PC-9 (cell line): ENCODE data around the gene DLAT. TPM values are rescaled to one million over a fixed set of nuclear protein-coding genes. Genes with fewer than 3 reads are reported as not detected.

ENCODE experiments used
- Bru-seq: library from RNA; stranded (reverse); fragments of 400-500 nt; gene quantifications from one replicate; lab custom pipeline; 2021; lab: Mats Ljungman, UMichigan
- BruChase-seq, 2 experiments: library from RNA; stranded (reverse); fragments of 400-500 nt; gene quantifications; one replicate each; lab custom pipeline; 2021; lab: Mats Ljungman, UMichigan
- BruUV-seq: library from RNA; stranded (reverse); fragments of 400-500 nt; replicated peaks from 2 replicates; lab custom pipeline; 2021; lab: Mats Ljungman, UMichigan
- CTCF ChIA-PET: fragments of 300-600 bp; sonication (Branson Sonifier 250); formaldehyde crosslinking; loops from one replicate; lab custom pipeline; 2022; ENCODE audit warnings: antibody characterized with exemption; lab: Charles Lee
- POLR2A ChIA-PET: fragments of 300-600 bp; sonication (Branson Sonifier 250); formaldehyde crosslinking; loops from one replicate; lab custom pipeline; 2022; ENCODE audit warnings: antibody characterized with exemption; ENCODE audit not compliant: unreplicated experiment; lab: Charles Lee
- DNase-seq, 2 experiments: peaks; one replicate each; pipeline versions ENCODE4 v3.0.0 to v3.0.0-alpha.2; 2015 to 2022; ENCODE audit warnings: mixed read lengths in 1 of 2
- H2AFZ ChIP-seq: fragments of 200-600 bp; sonication (generic); 2 replicates; pipeline ENCODE4 v1.8.1; 2017; ENCODE audit warnings: antibody characterized with exemption
- H3F3A ChIP-seq: fragments of 200-600 bp; sonication (generic); 2 replicates; pipeline ENCODE4 v1.8.1; 2017; ENCODE audit warnings: antibody characterized with exemption, mild to moderate bottlenecking, low read depth; ENCODE audit not compliant: insufficient read depth
- H3K27ac ChIP-seq: fragments of 200-600 bp; sonication (generic); 2 replicates; pipeline ENCODE4 v1.6.1; 2016; ENCODE audit warnings: mixed run types
- H3K27me3 ChIP-seq: fragments of 200-600 bp; sonication (generic); 2 replicates; pipeline ENCODE4 v1.6.1; 2016; ENCODE audit warnings: low read depth, mixed run types; ENCODE audit not compliant: insufficient read depth
- H3K36me3 ChIP-seq: fragments of 200-600 bp; sonication (generic); 2 replicates; pipeline ENCODE4 v1.6.1; 2016; ENCODE audit warnings: low read depth, mixed run types
- H3K4me1 ChIP-seq: fragments of 200-600 bp; sonication (generic); replicated peaks from 2 replicates; pipeline ENCODE4 v1.6.1; 2016; ENCODE audit warnings: mixed run types; ENCODE audit not compliant: insufficient read depth
- H3K4me2 ChIP-seq: fragments of 200-600 bp; sonication (generic); 2 replicates; pipeline ENCODE4 v1.6.1; 2017; ENCODE audit warnings: mixed run types
- H3K4me3 ChIP-seq: fragments of 200-600 bp; sonication (generic); 2 replicates; pipeline ENCODE4 v1.6.1; 2016; ENCODE audit warnings: mixed run types
- H3K79me2 ChIP-seq: fragments of 200-600 bp; sonication (generic); 2 replicates; pipeline ENCODE4 v1.6.1; 2017; ENCODE audit warnings: low read depth, mixed run types
- H3K9me2 ChIP-seq: fragments of 200-600 bp; sonication (generic); 2 replicates; pipeline ENCODE4 v1.8.1; 2017; ENCODE audit warnings: mild to moderate bottlenecking; ENCODE audit not compliant: insufficient read depth
- H3K9me3 ChIP-seq: fragments of 200-600 bp; sonication (generic); 2 replicates; pipeline ENCODE4 v1.8.1; 2016; ENCODE audit warnings: low read depth; ENCODE audit not compliant: insufficient read depth
- H4K20me1 ChIP-seq: fragments of 200-600 bp; sonication (generic); 2 replicates; pipeline ENCODE4 v1.8.1; 2017; ENCODE audit not compliant: insufficient read depth
- EZH2 ChIP-seq: fragments of 200-600 bp; sonication (generic); IDR thresholded peaks from 2 replicates; pipeline ENCODE4 v1.8.0; 2017; ENCODE audit warnings: antibody characterized with exemption, low read depth
- intact Hi-C: fragments of 100-400 bp; cut with micrococcal nuclease; formaldehyde crosslinking; loops from one replicate; pipeline ENCODE4 v1.10.0; 2022; ENCODE audit not compliant: unreplicated experiment
- long read RNA-seq: library from polyadenylated mRNA; stranded (forward); transcript quantifications from one replicate; pipeline ENCODE4 v2.0.0, GENCODE V29; 2022
- total RNA-seq: library from RNA; stranded (reverse); gene quantifications from 2 replicates; pipeline ENCODE4 v1.2.3, GENCODE V29; 2021
- TF ChIP-seq, protein P1 (sequence below): fragments of 200-600 bp; sonication (generic); conservative IDR thresholded peaks from 2 replicates; pipeline ENCODE4 v1.6.1; 2017; ENCODE audit warnings: mixed run types, antibody characterized with exemption, mild to moderate bottlenecking, moderate library complexity

The DLAT gene
- 27.8 and 44.9 TPM in 2 replicates for total RNA-seq
- Bru-seq, nascent RNA: percentile 82 among the genes with signal in this experiment
- BruChase-seq, experiment 1, labeled RNA remaining after a 2-hour chase: percentile 74 among the genes with signal in this experiment
- BruChase-seq, experiment 2, labeled RNA remaining after a 6-hour chase: percentile 87 among the genes with signal in this experiment
- long read RNA-seq, full-length matches to known transcripts: 95 of 106 reads
- long read RNA-seq, partial matches to known transcripts: 3 of 106 reads
- long read RNA-seq, other reads (novel, unspliced or antisense): 8 of 106 reads

DNA sequence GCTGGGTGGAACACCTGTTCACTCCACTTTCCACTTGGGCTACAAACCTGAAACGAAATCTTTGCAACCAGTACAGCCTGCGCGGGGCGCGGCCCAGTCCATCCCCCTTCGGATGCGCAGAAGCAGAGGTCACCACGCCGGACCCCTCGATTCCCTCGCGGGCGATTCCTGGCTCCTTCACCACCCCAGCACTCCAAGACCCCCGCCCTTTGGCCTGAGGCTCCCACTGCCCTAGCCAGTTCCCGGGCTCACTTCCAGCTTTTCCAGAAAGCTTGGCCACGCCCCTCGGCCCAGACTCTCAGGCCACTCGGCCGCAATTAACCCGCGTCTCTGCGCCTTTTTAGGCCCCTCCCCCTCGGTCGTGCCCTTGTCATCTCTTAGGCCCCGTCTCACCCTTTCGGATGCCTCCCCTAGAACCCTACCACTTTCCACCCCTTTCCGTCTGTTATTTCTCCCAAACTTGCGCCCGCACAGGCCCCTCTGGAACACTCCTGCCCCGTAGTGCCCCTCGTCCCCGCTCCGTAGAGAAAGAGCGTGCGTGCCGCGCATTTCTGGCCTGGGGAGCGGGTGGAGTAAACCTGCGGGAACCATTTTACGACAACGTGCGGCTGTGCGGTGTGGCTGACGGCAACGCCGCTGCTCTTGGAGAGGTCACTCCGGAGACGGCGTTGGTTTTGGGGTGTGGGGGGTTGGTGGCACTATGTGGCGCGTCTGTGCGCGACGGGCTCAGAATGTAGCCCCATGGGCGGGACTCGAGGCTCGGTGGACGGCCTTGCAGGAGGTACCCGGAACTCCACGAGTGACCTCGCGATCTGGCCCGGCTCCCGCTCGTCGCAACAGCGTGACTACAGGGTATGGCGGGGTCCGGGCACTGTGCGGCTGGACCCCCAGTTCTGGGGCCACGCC is at the start of gene DLAT:
TSS of gene DLAT (plus strand) at position 636 of the 906 bp plus-strand sequence. CDS start at position 701, 65 bp downstream.
- no TSS peak for BruUV-seq
- Histone ChIP-seq H3K4me1 (peaks cover 14% of the 10 kb centered on the region), H3F3A (peaks cover 9% of the 10 kb centered on the region), H3K27me3 (no peaks in the 10 kb centered on the region), H4K20me1 (no peaks in the 10 kb centered on the region), H3K4me2 (peak within 1 kb of the TSS; percentile 97), H3K4me3 (peak within 1 kb of the TSS; percentile 86), H3K79me2 (peaks cover 12% of the 10 kb centered on the region), H3K27ac (peak within 1 kb of the TSS; percentile 76), H2AFZ (peak within 1 kb of the TSS; percentile 96), H3K9me2 (no peaks in the 10 kb centered on the region), H3K9me3 (no peaks in the 10 kb centered on the region), H3K36me3 (peaks cover 21% of the 10 kb centered on the region)
- CTCF ChIA-PET: no interaction called here
- TF ChIP-seq, protein P1, sequence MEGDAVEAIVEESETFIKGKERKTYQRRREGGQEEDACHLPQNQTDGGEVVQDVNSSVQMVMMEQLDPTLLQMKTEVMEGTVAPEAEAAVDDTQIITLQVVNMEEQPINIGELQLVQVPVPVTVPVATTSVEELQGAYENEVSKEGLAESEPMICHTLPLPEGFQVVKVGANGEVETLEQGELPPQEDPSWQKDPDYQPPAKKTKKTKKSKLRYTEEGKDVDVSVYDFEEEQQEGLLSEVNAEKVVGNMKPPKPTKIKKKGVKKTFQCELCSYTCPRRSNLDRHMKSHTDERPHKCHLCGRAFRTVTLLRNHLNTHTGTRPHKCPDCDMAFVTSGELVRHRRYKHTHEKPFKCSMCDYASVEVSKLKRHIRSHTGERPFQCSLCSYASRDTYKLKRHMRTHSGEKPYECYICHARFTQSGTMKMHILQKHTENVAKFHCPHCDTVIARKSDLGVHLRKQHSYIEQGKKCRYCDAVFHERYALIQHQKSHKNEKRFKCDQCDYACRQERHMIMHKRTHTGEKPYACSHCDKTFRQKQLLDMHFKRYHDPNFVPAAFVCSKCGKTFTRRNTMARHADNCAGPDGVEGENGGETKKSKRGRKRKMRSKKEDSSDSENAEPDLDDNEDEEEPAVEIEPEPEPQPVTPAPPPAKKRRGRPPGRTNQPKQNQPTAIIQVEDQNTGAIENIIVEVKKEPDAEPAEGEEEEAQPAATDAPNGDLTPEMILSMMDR: no peak
- no peak for TF ChIP-seq EZH2
- intact Hi-C loops: loop anchor here (5.0 kb wide), 1 partner anchor 47 kb away; the partner anchor contains the start of genes NKAPD1 and PIH1D2
- peak; percentile 83 to 85 for DNase-seq
- POLR2A ChIA-PET: interaction anchor here (0.7 kb wide), 1 partner anchor 98 kb away, joined by 3 read pairs; no protein-coding TSS in a partner anchor

DNA sequence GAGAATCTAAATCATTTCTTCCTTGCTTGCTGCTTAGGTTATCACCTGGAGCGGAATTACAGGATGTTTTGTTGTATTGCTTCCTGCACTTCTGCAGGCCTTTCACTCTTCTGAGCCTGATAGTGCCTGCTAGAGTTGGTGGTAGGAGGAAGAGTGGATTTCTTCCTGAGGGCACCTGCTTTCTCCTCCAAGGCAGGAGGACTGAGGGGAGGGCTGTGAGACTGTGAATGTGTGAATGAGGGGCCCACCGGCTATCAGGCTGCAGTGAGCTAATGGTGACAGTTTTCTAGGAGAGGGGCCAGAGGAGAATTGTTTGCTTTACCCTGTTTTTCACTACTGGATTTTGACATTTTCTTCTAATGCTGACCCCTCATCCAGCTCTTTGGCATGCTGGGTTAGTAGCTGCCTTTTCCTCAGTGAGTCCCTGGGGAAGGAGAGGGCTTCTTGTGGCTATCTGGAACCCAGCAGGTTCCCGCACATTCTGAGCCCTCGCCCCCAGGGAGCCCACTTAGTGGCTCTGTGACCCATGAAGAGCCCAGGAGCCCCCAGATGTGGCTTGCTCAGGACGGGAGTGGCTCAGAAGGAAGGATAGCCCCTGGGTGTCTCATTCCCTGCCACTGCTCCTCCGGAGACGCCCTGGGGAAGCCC is 49.0 kb upstream of the DLAT start:
- H3K36me3 ChIP-seq: no peaks in the 10 kb centered on the region
- H3K4me1 ChIP-seq: no peaks in the 10 kb centered on the region
- H3K27me3 ChIP-seq: 0 out of 2 replicates have a peak, but pooled peaks cover 12% of the 10 kb centered on the region
- no peaks in the 10 kb centered on the region for H3K9me3 ChIP-seq
- TF ChIP-seq EZH2: no peak
- TF ChIP-seq, protein P1: no peak
- no peaks in the 10 kb centered on the region for H4K20me1 ChIP-seq
- ChIA-PET CTCF (no interaction called here), POLR2A (no interaction called here)
- H3K9me2 ChIP-seq: no peaks in the 10 kb centered on the region
- no TSS peak for BruUV-seq
- H3K27ac ChIP-seq: no peak overlapping the region
- intact Hi-C loops: no loop called here
- DNase-seq: no peak
- no peak overlapping the region for H2AFZ ChIP-seq
- no peak overlapping the region for H3K4me2 ChIP-seq
- H3K79me2 ChIP-seq: no peaks in the 10 kb centered on the region
- no peaks in the 10 kb centered on the region for H3F3A ChIP-seq
- no peak overlapping the region for H3K4me3 ChIP-seq

DNA sequence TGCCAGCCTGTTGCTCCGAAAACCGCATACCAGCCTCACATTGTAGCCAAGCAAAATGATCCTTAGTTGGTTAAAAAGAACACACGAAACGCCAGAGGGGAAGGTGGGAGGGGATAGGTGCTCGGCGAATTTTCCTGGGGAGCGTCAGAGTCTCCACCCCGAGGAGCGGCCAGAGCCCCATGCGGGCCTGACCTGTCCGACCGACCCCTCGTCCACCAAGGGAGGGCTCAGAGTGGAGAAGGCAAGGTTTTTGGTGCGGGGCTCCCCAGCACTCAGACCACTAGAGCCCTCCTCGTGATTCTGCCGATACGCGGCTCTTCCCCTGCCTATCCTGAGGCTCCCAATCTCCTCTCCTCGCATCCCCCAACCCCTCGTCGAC is 48.5 kb upstream of the DLAT start:
- ChIA-PET POLR2A (no interaction called here), CTCF (no interaction called here)
- intact Hi-C loops: no loop called here
- no peaks in the 10 kb centered on the region for H3K79me2 ChIP-seq
- H4K20me1 ChIP-seq: no peaks in the 10 kb centered on the region
- H2AFZ ChIP-seq: no peak overlapping the region
- no TSS peak for BruUV-seq
- H3K27me3 ChIP-seq: 0 out of 2 replicates have a peak, but pooled peaks cover 12% of the 10 kb centered on the region
- no peaks in the 10 kb centered on the region; the same call in 1 of the 2 replicates for H3F3A ChIP-seq
- TF ChIP-seq, protein P1: no peak
- no peak for TF ChIP-seq EZH2
- no peaks in the 10 kb centered on the region for H3K36me3 ChIP-seq
- H3K9me2 ChIP-seq: no peaks in the 10 kb centered on the region
- no peak for DNase-seq
- no peak overlapping the region for H3K4me3 ChIP-seq
- no peak overlapping the region for H3K4me2 ChIP-seq
- no peaks in the 10 kb centered on the region for H3K9me3 ChIP-seq
- no peak overlapping the region for H3K27ac ChIP-seq
- no peaks in the 10 kb centered on the region for H3K4me1 ChIP-seq
